ENCODE data around the gene MYOD1.

MYOD1 gene

GRCh38 chr11:17760102-17761029 lies 41.0 kb downstream of the MYOD1 start:
- H3K4me3 ChIP-seq (ENCODE audit: low read length): no peak overlapping the region
- peak; percentile 55 for TF ChIP-seq CTCF (IDR thresholded peaks at IDR 0.05; ENCODE audit: insufficient read depth, low read depth, low read length, missing control alignments)
- peak; percentile 59 for DNase-seq (ENCODE audit: low read depth)

GRCh38 chr11:17762309-17762974 lies 43.1 kb downstream of the MYOD1 start:
- peak; percentile 28 for DNase-seq (ENCODE audit: low read depth)
- TF ChIP-seq CTCF (IDR thresholded peaks at IDR 0.05; ENCODE audit: insufficient read depth, low read depth, low read length, missing control alignments): no peak
- no peak overlapping the region for H3K4me3 ChIP-seq (ENCODE audit: low read length)

GRCh38 chr11:17763244-17763643 lies 43.9 kb downstream of the MYOD1 start:
- DNase-seq (ENCODE audit: low read depth): no peak
- no peak for TF ChIP-seq CTCF (IDR thresholded peaks at IDR 0.05; ENCODE audit: insufficient read depth, low read depth, low read length, missing control alignments)
- H3K4me3 ChIP-seq (ENCODE audit: low read length): no peak overlapping the region

GRCh38 chr11:17763703-17764102 lies 44.3 kb downstream of the MYOD1 start:
- no peak for TF ChIP-seq CTCF (IDR thresholded peaks at IDR 0.05; ENCODE audit: insufficient read depth, low read depth, low read length, missing control alignments)
- H3K4me3 ChIP-seq (ENCODE audit: low read length): no peak overlapping the region
- DNase-seq (ENCODE audit: low read depth): no peak

GRCh38 chr11:17764446-17765218 lies 45.3 kb downstream of the MYOD1 start:
- no peak overlapping the region for H3K4me3 ChIP-seq (ENCODE audit: low read length)
- no peak for TF ChIP-seq CTCF (IDR thresholded peaks at IDR 0.05; ENCODE audit: insufficient read depth, low read depth, low read length, missing control alignments)
- DNase-seq (ENCODE audit: low read depth): no peak

GRCh38 chr11:17765356-17766072 lies 46.1 kb downstream of the MYOD1 start:
- DNase-seq (ENCODE audit: low read depth): no peak
- no peak for TF ChIP-seq CTCF (IDR thresholded peaks at IDR 0.05; ENCODE audit: insufficient read depth, low read depth, low read length, missing control alignments)
- H3K4me3 ChIP-seq (ENCODE audit: low read length): no peak overlapping the region

Data from epithelial cell of esophagus (primary cell).